Measurements from ENCODE around the gene LRP10.

DNA sequence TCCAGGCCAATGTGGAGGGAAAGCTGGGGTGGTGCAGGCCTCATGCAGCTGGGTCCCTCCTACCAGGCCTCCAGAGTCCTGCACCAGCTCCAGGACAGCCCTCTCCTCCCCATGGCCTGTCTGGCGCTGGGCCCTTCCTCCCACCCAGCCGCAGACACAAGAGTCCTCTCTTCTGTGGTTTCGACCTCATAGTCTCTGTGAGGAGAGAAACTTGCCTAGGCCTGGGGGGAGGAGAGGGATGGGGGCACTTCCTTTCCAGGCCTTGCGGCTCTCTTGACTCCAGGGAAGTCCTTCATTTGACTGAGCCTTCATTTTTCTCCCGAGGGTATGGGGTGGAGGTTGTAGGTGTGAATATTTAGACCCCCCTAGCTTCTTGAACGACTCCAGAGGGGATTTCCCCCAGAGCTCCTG lies 32.9 kb upstream of the LRP10 start:
- TF ChIP-seq, protein P1, sequence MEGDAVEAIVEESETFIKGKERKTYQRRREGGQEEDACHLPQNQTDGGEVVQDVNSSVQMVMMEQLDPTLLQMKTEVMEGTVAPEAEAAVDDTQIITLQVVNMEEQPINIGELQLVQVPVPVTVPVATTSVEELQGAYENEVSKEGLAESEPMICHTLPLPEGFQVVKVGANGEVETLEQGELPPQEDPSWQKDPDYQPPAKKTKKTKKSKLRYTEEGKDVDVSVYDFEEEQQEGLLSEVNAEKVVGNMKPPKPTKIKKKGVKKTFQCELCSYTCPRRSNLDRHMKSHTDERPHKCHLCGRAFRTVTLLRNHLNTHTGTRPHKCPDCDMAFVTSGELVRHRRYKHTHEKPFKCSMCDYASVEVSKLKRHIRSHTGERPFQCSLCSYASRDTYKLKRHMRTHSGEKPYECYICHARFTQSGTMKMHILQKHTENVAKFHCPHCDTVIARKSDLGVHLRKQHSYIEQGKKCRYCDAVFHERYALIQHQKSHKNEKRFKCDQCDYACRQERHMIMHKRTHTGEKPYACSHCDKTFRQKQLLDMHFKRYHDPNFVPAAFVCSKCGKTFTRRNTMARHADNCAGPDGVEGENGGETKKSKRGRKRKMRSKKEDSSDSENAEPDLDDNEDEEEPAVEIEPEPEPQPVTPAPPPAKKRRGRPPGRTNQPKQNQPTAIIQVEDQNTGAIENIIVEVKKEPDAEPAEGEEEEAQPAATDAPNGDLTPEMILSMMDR (conservative IDR thresholded peaks at IDR 0.05; ENCODE audit: low read depth, low read length) = no peak
- no peak for TF ChIP-seq EZH2 (IDR thresholded peaks at IDR 0.05; ENCODE audit: borderline replicate concordance, low read depth, low read length, poor library complexity, severe bottlenecking)
